Fibroblast of skin of scalp (primary cell): ENCODE results near the gene CEACAM5.
A peak's percentile ranks its signal among the peaks of the same experiment; 100 is the strongest.
"Not testable (repeated sequence)": the region's sequence is repeated elsewhere in the genome, so short reads cannot be mapped to it uniquely, and the experiment has no call there.

Source experiments
- DNase-seq: peaks from one replicate; pipeline ENCODE4 v3.0.0-alpha.2; 2013

Gene CEACAM5

GRCh38 chr19:41700381-41701195 lies 7.8 kb upstream of the CEACAM5 start:
- no peak for DNase-seq

GRCh38 chr19:41701401-41702075 lies 6.9 kb upstream of the CEACAM5 start:
- DNase-seq = no peak

- peak; percentile 76 for DNase-seq
Observed at GRCh38 chr19:41702171-41702651, 6.2 kb upstream of the CEACAM5 start.

GRCh38 chr19:41703602-41704293 lies 4.7 kb upstream of the CEACAM5 start:
- no peak for DNase-seq

GRCh38 chr19:41705393-41706174 lies 2.8 kb upstream of the CEACAM5 start:
- DNase-seq = peak; percentile 26

GRCh38 chr19:41706741-41707501 lies 1.5 kb upstream of the CEACAM5 start:
- peak; percentile 14 for DNase-seq

GRCh38 chr19:41707502-41707812 lies 969 bp upstream of the CEACAM5 start:
- no peak for DNase-seq

GRCh38 chr19:41707871-41708371 lies 505 bp upstream of the CEACAM5 start:
- no peak for DNase-seq

- DNase-seq = not testable (repeated sequence)
Observed at GRCh38 chr19:41709516-41709915, 1.1 kb downstream of the CEACAM5 start.

GRCh38 chr19:41709951-41710645 lies 1.7 kb downstream of the CEACAM5 start:
- no peak for DNase-seq

- DNase-seq = no peak
Observed at GRCh38 chr19:41711376-41712261, 3.2 kb downstream of the CEACAM5 start.

- DNase-seq = no peak
Observed at GRCh38 chr19:41714598-41714997, 6.2 kb downstream of the CEACAM5 start.

- no peak for DNase-seq
Observed at GRCh38 chr19:41718761-41719160, 10.3 kb downstream of the CEACAM5 start.

GRCh38 chr19:41720103-41720502 lies 11.7 kb downstream of the CEACAM5 start:
- no peak for DNase-seq

- no peak for DNase-seq
Observed at GRCh38 chr19:41726493-41726892, 18.1 kb downstream of the CEACAM5 start.

GRCh38 chr19:41734156-41734555 lies 25.7 kb downstream of the CEACAM5 start:
- no peak for DNase-seq

- no peak for DNase-seq
Observed at GRCh38 chr19:41734585-41734984, 26.2 kb downstream of the CEACAM5 start.

GRCh38 chr19:41735071-41735600 lies 26.7 kb downstream of the CEACAM5 start:
- DNase-seq = no peak

- no peak for DNase-seq
Observed at GRCh38 chr19:41739361-41739760, 30.9 kb downstream of the CEACAM5 start.
